Measurements from ENCODE around the gene SMO.
"Not testable (repeated sequence)": the region's sequence is repeated elsewhere in the genome, so short reads cannot be mapped to it uniquely, and the experiment has no call there.

DNA sequence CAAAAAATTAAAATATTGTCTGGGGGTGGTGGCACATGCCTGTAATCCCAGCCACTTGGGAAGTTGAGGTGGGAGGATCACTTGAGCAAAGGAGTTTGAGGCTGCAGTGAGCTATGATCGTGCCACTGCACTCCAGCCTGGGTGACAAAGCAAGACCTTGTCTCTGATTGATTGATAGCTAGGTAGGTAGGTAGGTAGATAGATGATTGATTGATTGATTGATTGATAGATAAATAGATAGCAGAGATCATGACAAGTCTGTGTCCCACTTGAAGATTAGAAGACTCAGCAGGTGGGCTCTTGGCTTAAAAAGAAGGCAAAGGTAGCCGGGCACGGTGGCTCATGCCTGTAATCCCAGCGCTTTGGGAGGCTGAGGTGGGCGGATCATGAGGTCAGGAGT lies 64.2 kb downstream of the SMO start:
- TF ChIP-seq, protein P1, sequence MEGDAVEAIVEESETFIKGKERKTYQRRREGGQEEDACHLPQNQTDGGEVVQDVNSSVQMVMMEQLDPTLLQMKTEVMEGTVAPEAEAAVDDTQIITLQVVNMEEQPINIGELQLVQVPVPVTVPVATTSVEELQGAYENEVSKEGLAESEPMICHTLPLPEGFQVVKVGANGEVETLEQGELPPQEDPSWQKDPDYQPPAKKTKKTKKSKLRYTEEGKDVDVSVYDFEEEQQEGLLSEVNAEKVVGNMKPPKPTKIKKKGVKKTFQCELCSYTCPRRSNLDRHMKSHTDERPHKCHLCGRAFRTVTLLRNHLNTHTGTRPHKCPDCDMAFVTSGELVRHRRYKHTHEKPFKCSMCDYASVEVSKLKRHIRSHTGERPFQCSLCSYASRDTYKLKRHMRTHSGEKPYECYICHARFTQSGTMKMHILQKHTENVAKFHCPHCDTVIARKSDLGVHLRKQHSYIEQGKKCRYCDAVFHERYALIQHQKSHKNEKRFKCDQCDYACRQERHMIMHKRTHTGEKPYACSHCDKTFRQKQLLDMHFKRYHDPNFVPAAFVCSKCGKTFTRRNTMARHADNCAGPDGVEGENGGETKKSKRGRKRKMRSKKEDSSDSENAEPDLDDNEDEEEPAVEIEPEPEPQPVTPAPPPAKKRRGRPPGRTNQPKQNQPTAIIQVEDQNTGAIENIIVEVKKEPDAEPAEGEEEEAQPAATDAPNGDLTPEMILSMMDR (IDR thresholded peaks at IDR 0.05; ENCODE audit: low read depth, low read length, poor library complexity, severe bottlenecking), result not testable (repeated sequence)
- TF ChIP-seq EZH2phosphoT487 (IDR thresholded peaks at IDR 0.05; ENCODE audit: borderline replicate concordance, low read length), result not testable (repeated sequence)
